NCI-H226 (cell line): ENCODE data around the gene ATP4B.

Experiments
- DNase-seq: peaks from one replicate; pipeline ENCODE4 v3.0.0-alpha.2; 2015

ATP4B gene

DNA sequence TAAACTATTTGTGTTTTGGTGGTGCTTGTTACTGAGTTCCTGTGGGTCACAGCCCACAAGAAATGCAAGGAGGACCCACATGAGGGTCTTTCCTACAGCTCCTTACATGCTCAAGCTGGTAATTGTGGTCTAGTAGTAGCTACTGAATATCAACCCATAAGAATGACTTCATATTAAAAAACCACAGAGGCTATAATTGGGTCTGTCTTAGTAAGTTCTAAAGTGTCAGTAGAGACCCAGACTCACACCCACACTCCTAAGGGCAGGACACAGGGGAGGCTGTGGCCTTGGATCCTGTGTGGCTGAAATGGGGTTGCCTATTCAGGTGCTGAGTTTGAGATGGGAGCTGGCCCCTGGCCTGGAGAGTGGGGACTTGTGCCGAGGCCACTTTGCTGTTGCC lies 53.8 kb downstream of the ATP4B start:
- DNase-seq = no peak

DNA sequence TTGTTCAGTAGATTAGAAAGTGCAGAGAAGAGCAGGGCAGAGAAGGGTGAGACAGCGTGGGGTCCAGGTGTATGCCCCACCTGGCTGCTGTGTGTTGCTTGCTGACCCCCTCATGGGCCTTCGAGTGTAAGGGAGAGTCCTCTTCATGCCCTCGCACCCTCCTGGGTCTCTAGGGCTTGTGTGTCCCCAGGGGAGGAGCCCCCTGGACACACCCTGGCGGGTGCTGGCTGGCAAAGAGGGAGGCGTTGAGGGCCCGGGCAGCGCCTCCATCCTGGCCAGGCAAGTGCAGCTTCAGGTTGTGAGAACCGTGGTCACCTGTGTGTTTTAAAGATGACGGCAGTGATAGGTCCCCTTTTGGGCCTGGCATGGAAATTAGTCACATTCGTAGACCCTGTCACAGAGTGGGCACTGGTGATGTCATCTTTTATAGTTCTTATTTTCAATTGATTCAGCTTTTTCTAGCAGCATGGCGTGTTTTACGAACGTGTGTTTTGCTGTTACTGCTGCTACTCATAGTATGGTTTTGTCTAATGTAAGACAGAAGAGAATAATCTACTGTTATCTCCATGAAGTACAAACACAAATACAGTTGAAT lies 54.8 kb downstream of the ATP4B start:
- DNase-seq = no peak

DNA sequence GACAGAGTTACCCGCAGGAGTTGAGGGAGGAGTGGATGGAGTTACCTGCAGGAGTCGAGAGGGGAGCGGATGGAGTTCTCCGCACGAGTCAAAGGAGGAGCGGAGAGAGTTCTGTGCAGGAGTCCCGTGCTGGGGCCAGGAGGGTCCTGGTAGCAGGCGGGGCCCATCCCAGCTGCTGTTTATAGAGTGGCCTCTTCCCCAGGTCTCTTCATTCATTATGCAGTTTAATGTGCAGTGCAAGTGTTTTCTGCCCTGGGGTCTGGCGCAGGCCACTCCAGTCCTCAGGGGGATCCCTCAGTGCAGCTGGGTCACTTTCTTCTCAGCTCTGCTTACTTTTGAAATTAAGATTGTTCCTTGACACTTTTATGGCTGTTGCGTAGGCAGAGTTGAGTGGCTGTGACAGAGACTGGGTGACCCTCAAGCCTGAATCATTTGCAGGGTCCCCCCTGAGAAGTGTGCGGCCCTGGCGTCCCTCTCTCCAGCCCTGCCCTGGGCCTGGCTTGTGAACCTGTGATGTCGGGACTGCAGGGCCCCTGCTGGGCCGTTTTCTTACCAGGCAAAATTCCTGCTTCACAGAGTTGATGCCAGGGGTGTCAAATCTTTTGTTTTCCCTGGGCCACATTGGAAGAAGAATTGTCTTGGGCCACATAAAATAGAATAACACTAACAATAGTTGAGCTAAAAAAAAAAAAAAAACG lies 55.6 kb downstream of the ATP4B start:
- DNase-seq = no peak

DNA sequence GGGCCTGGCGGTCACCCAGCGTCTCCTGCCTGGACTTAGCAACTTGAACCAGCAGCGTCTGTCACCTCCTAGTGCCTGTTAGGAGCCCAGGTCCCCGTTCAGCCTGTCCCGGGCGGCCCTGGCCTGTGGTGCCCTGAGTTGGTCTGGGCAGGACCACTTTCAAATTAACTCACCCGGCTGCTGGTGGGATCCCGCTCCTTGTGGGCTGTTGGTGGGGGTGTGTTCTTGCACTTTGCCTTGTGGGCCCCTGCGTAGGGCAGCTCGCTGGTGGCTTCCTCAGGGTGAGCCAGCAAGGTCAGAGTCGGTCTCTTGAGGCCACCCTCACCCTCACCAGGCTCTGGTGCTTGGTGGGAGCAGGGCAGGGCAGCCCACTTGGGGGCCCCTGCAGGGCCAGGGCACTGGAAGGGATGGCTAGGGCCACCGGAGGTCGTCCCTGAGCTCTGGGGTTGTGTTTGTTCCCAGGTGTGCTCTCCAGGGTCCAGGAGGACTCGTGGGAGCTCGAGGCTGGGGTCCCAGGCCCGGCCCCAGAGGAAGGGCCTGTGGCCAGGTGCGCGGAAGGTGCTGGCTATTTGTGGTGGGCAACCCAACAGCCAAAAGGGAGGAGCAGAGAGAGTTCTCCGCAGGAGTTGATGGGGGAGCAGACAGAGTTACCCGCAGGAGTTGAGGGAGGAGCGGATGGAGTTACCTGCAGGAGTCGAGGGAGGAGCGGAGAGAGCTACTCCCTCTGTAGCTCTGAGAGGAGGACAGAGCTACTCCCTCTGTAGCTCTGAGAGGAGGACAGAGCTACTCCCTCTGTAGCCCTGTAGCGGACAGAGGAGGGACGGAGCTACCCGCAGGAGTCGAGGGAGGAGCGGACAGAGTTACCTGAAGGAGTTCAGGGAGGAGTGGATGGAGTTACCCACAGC lies 56.6 kb downstream of the ATP4B start:
- no peak for DNase-seq

DNA sequence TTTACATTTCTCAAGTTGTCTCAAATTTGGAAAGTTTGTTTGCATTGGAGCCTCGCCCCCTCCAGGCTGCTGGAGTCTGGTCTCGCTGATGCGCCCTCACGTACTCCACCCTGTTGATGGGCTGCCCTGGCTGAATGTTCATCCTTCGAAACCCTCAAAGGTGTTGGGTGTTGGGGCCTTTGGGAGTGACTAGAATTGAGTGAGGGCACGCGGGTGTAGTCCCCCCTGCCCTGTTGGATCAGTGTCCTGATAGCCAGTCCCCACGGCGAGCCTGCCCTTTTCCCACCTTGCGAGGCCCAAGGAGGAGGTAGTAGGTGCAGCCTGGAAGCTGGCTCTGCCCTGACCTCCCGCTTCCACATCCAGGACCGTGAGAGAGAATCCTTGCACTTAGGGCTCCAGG lies 58.6 kb downstream of the ATP4B start:
- no peak for DNase-seq
